GM21367 (cell line): Measurements from ENCODE around the gene SRRM2.

Experiments used
- ATAC-seq: cut with Tn5 transposase; IDR thresholded peaks from one replicate; pipeline ENCODE4 v1.9.1; 2021; ENCODE audit not compliant: unreplicated experiment

SRRM2 gene

DNA sequence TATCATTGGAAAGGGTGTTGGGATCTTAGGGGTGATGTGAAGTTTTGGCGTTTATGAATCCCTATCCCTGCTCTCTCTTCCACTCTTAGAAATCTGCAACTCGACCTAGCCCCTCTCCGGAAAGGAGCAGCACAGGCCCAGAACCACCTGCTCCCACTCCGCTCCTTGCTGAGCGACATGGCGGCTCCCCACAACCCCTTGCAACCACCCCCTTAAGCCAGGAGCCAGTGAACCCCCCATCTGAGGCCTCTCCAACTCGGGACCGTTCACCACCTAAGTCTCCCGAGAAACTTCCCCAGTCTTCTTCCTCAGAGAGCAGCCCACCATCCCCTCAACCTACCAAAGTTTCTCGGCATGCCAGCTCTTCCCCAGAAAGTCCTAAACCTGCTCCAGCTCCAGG lies 9.0 kb downstream of the SRRM2 start:
- ATAC-seq = no peak

GRCh38 chr16:2761886-2762583 lies 9.6 kb downstream of the SRRM2 start:
- ATAC-seq = no peak

DNA sequence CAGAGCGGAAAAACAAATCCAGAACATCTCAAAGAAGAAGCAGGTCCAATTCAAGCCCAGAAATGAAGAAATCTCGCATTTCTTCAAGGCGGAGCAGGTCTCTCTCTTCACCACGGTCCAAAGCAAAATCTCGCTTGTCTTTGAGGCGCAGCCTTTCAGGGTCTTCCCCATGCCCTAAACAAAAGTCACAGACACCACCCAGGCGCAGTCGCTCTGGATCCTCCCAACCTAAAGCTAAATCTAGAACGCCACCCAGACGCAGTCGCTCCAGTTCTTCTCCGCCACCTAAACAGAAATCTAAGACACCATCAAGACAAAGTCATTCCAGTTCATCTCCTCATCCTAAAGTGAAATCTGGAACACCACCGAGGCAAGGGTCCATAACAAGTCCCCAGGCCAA lies 10.3 kb downstream of the SRRM2 start:
- ATAC-seq = no peak

DNA sequence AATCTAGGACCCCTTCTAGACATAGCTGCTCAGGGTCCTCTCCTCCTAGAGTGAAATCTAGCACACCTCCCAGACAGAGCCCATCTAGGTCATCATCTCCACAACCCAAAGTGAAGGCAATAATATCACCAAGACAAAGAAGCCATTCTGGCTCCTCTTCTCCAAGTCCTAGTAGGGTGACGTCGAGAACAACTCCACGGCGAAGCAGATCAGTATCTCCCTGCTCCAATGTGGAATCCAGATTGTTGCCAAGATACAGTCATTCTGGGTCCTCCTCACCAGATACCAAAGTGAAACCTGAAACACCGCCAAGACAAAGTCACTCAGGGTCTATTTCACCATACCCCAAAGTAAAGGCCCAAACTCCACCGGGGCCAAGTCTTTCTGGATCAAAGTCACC lies 10.7 kb downstream of the SRRM2 start:
- no peak for ATAC-seq

GRCh38 chr16:2764718-2765117 lies 12.3 kb downstream of the SRRM2 start:
- no peak for ATAC-seq

DNA sequence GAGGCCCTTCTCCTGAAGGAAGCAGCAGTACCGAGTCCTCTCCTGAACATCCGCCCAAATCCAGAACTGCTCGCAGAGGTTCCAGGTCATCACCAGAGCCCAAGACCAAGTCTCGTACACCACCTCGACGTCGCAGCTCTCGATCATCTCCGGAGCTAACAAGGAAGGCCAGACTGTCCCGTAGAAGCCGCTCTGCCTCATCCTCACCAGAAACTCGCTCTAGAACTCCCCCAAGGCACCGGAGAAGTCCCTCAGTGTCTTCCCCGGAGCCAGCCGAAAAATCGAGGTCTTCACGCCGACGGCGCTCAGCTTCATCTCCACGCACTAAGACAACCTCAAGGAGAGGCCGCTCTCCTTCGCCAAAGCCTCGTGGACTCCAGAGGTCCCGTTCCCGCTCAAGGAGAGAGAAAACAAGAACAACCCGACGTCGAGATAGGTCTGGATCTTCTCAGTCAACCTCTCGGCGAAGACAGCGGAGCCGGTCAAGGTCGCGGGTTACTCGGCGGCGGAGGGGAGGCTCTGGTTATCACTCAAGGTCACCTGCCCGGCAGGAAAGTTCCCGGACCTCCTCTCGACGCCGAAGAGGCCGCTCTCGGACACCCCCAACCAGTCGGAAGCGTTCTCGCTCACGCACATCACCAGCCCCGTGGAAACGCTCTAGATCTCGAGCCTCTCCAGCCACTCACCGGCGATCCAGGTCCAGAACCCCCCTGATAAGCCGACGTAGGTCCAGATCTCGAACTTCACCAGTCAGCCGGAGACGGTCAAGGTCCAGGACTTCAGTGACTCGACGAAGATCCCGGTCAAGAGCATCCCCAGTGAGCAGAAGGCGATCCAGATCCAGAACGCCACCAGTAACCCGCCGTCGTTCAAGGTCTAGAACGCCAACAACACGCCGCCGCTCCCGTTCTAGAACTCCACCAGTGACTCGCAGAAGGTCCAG lies 13.3 kb downstream of the SRRM2 start:
- no peak for ATAC-seq

DNA sequence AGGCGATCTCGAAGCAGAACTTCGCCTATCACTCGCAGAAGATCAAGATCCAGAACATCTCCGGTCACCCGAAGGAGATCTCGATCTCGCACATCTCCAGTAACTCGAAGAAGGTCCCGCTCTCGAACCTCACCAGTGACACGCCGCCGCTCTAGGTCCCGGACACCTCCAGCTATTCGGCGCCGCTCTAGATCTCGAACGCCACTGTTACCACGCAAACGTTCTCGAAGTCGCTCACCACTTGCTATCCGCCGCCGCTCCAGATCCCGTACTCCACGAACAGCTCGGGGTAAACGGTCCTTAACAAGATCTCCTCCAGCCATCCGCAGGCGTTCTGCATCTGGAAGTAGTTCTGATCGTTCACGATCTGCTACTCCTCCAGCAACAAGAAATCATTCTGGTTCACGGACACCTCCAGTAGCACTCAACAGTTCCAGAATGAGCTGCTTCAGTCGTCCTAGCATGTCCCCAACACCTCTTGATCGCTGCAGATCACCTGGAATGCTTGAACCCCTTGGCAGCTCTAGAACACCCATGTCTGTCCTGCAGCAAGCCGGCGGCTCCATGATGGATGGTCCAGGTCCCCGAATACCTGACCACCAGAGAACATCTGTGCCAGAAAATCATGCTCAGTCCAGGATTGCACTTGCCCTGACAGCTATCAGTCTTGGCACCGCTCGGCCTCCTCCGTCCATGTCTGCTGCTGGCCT lies 14.1 kb downstream of the SRRM2 start:
- ATAC-seq = no peak

DNA sequence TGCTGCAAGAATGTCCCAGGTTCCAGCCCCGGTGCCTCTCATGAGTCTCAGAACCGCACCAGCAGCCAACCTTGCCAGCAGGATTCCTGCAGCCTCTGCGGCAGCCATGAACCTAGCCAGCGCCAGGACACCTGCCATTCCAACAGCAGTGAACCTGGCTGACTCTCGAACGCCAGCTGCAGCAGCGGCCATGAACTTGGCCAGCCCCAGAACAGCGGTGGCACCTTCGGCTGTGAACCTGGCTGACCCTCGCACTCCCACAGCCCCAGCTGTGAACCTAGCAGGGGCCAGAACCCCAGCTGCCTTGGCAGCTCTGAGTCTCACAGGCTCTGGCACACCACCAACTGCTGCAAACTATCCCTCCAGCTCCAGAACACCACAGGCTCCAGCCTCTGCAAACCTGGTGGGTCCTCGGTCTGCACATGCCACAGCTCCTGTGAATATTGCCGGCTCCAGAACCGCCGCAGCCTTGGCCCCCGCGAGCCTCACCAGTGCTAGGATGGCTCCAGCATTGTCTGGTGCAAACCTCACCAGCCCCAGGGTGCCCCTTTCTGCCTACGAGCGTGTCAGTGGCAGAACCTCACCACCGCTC lies 14.8 kb downstream of the SRRM2 start:
- no peak for ATAC-seq

DNA sequence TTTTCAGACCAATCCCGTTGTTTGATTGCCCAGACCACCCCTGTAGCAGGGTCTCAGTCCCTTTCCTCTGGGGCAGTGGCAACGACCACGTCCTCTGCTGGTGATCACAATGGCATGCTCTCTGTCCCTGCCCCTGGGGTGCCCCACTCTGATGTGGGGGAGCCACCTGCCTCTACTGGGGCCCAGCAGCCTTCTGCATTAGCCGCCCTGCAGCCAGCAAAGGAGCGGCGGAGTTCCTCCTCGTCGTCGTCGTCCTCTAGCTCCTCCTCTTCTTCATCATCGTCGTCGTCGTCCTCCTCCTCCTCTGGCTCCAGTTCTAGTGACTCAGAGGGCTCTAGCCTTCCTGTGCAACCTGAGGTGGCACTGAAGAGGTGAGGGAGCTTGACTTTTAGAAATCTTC lies 15.5 kb downstream of the SRRM2 start:
- ATAC-seq = no peak

GRCh38 chr16:2768403-2769089 lies 16.1 kb downstream of the SRRM2 start:
- no peak for ATAC-seq

DNA sequence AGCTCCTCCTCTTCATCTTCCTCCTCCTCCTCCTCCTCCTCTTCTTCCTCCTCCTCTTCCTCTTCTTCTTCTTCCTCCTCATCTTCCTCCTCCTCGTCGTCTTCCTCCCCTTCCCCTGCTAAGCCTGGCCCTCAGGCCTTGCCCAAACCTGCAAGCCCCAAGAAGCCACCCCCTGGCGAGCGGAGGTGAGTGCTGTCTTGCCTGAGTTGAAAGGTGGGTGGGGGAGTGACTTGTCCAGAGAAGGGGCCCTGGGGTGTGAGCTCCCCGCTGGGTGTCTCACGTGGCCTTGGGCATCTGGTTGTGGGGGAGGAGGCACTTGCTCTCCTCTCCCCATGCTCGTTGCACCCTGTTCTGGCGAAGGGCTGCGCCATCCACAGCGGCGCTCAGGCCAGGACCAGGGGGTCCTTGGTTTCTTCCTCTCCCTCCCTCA lies 16.7 kb downstream of the SRRM2 start:
- no peak for ATAC-seq

DNA sequence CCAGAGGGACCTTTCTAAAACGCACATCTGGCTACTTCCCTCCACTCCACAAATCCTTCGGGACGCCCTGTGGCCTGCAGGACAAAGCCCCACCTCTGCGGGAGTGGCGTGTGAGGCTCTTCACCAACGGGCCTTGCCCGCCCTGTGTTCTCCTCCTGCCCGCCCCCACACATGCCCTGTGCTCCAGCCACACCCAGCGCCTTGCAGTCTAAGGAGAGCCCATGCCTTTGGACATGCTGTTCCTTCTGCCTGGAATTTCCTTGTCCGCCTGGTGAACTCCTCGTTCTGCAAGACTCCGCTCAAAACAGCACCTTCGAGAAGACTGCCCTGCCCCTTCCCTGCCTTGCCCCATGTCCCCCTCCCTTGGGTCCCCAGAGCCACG lies 17.2 kb downstream of the SRRM2 start:
- no peak for ATAC-seq

DNA sequence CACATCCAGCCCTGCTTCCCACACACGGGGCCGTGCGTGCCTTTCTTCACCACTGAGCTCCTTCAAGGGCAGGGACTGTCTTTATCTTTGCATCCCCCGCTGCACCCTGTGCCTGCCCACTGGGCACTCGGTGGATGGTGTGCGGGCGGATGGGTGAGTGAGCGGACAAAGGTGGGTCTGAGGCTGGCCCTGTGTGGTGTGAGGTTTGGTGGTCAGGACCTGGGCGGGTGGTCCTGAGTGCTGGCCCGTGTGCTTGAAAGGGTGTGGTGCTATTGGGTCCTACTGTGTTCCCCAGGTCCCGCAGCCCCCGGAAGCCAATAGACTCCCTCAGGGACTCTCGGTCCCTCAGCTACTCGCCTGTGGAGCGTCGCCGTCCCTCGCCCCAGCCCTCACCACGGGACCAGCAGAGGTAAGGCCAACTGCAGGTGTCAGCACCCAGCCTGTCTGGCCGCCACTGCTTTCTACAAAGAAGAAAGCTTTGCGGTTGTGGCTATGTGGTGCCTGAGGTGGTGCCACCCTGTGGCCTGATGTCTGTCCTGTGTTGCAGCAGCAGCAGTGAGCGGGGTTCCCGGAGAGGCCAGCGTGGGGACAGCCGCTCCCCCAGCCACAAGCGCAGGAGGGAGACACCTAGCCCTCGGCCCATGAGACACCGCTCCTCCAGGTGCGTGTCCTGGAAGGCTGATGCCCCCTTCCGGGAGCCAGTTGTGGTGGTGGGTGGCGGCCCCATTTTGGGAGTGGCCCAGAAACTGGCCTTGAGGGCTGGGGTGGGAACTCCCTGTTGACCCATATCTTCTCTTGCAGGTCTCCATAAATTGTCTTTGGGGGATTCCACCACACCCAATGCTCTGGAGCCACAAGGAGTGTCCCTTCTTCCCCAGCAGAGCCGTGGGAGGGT lies 17.9 kb downstream of the SRRM2 start:
- ATAC-seq = no peak

- ATAC-seq = no peak
These were observed 19.3 kb downstream of the SRRM2 start for GRCh38 chr16:2771496-2772402.

GRCh38 chr16:2773188-2773968 lies 20.9 kb downstream of the SRRM2 start:
- ATAC-seq = no peak

DNA sequence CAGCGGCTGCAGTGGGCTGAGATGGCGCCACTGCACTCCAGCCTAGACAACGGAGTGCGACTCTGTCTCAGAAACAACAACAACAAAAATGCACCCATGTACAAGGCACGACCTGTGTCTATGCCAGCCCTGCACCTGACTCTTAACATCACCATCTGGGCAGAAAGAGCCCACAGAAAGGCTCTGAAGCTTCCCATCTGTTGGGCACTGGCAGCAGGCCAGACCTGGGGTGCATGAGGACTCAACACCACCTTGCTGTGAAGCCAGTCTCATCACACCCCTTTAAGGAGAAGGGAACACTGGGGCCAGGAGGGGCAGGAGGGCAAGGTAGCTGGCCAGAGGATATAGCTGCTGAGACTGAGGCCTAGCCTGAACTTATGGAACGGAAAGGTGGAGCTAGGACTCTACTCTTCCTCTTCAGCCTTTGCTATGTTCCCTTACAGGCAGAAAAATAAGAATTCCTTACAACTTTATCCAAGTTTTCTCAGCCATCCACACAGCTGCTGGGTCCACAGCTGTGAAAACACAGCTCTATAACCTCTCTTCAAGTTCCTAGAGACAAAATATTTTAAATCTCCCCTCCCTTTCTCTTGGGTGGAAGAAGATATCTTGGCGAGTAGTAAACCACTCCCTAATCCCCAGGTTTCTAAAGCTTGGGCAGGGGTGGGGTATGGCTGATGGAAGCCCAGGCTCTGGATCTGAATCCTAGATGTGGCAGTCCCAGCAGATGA lies 21.9 kb downstream of the SRRM2 start:
- no peak for ATAC-seq

GRCh38 chr16:2775131-2775716 lies 22.8 kb downstream of the SRRM2 start:
- ATAC-seq = no peak
